Measurements from ENCODE around the gene TOR1B.
A peak's percentile ranks its signal among the peaks of the same experiment; 100 is the strongest.
"Not testable (repeated sequence)": the region's sequence is repeated elsewhere in the genome, so short reads cannot be mapped to it uniquely, and the experiment has no call there.

TOR1B gene

GRCh38 chr9:129776938-129777768, 25.8 kb upstream of the TOR1B start:
- peak; percentile 98 to 99 for DNase-seq

DNA sequence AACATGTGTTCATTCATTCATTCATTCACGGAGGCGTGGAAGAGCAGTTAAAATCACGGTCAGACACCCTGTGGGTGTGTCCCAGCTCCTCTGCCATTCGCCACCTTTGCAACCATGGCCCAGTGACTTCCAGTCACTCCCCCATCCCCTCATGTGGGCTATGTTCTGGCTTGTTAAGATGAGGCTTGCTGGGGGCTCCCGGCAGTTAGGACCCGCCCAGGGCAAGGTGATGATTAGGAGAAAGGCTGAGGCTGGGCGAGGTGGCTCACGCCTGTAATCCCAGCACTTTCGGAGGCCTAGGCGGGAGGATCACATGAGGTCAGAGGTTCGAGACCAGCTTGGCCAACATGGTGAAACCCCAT, 25.2 kb upstream of the TOR1B start:
- DNase-seq = no peak

GRCh38 chr9:129778469-129778868, 24.5 kb upstream of the TOR1B start:
- DNase-seq = no peak

GRCh38 chr9:129779560-129780190, 23.3 kb upstream of the TOR1B start:
- DNase-seq = no peak

DNA sequence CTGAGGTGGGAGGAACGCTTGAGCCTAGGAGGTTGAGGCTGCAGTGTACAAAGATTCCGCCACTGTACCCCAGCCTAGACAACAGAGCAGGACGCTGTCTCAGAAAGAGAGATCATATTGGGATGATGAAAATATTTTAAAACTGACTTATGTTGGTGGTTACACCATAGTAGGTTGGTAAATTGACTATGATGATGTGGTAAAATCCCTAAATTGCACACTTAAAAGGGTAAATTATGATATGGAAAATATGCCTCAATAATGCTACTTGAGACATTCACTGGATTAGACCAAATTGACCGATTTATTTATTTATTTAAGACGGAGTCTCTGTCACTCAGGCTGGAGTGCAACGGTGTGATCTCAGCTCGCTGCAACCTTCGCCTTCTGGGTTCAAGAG, 21.9 kb upstream of the TOR1B start:
- DNase-seq = no peak

DNA sequence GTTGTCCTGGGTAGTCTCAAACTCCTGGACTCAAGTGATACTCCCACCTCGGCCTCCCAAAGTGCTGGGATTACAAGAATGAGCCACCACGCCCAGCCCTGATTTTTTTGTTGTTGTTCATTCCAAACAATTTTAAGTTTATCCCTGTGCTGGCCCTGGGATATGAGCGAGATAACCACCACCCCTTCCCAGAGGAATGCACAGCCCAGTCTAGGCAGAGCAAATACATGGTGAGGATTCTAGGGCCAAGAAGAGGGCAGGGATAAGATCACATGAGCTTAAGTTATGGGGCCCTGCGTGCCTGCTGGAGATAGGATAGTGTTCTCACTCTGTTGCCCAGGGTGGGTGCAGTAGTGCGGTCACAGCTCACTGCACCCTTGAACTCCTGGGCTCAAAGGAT, 21.0 kb upstream of the TOR1B start:
- DNase-seq = no peak

DNA sequence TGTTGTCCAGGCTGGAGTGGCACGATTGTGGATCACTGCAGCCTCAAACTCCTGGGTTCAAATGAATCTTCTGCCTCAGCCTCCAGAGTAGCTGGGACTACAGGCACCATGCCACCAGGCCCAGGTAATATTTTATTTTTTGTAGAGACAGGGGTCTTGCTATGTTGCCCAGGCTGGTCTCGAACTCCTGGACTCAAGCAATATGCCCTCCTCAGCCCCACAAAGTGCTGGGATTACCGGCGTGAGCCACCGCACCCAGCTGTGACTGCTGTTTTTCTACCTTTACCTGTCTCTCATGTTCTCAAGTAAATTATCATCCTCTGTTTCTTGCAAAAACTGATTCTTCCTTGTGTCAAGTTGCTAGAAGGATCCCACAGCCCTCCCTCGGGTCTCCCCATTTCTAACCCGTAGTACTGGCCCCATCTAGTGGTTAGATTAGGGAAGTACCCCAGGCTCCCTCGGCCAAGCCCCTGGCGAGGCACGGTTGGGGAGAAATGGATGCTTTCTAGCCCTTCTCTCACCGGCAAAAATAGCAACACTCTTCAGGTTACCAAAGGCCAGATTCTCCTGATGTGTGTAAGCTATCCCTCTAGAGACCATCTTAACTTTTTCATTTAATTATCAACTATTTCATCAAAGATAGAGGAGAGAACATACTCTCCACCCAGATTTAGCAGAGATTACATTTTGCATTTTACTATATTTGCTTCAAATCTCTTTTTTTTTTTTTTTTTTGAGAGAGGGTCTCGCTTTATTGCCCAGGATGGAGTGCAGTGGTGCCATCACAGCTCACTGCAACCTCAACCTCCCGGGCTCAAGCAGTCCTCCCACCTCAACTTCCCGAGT, 19.2 kb upstream of the TOR1B start:
- DNase-seq = peak; percentile 58 to 72

DNA sequence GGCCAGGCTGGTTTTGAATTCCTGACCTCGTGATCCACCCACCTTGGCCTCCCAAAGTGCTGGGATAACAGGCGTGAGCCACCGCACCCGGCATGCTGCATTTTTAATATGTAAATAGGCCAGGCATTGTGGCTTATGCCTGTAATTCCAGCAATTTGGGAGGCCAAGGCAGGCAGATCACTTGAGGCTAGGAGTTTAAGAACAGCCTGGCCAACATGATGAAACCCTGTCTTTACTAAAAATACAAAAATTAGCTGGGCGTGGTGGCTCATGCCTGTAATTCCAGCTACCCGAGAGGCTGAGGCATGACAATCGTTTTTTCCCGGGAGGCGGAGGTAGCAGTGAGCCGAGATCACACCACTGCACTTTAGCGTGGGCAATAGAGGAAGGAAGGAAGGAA, 18.0 kb upstream of the TOR1B start:
- DNase-seq = not testable (repeated sequence)

DNA sequence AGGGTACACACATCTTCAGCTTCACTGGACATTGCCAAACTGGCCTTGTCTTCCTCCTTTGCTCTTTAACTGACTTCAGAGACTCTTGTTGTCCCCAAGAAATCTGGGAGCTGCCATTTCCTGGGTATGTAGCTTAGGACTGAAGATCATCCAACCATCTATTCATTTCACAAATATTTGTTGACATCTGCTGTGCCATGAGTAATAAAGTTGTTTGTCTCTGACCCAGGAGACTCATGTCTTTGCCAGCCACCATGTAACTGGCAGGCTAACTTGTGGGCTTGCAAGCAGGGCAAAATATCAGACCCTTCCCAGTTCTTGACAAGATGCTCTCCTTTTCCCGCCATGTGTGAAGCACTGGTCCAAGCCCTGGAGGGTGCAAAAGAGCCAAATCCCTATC, 17.1 kb upstream of the TOR1B start:
- no peak for DNase-seq

GRCh38 chr9:129786481-129786880, 16.5 kb upstream of the TOR1B start:
- no peak for DNase-seq

GRCh38 chr9:129794549-129794948, 8.4 kb upstream of the TOR1B start:
- DNase-seq = no peak

GRCh38 chr9:129796029-129796428, 7.0 kb upstream of the TOR1B start:
- not testable (repeated sequence) for DNase-seq

GRCh38 chr9:129798973-129799372, 4.0 kb upstream of the TOR1B start:
- no peak for DNase-seq

GRCh38 chr9:129801504-129801903, 1.5 kb upstream of the TOR1B start:
- DNase-seq = no peak

- no peak for DNase-seq
Measured at GRCh38 chr9:129803676-129804060, 684 bp downstream of the TOR1B start.

DNA sequence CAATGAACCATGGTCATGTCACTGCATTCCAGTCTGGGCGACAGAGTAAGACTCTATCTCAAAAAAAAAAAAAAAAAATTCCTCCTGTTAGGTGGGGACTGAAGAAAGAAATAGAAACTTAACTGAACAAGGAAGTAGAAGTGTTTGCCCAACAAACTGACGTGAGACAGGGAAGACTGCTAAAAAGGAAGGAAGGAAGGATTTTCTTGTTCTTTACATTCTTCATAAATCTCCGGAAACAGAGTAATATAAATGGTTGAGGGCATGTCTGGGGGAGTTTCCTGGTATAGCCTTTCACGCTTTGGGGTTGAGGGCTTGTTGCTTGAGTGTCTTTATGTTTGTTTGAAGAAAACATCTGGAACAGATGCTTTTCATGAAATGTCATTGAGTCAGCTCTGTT, 3.1 kb downstream of the TOR1B start:
- DNase-seq = peak; percentile 57 to 61

- DNase-seq = no peak
Measured at GRCh38 chr9:129809346-129809745, 6.4 kb downstream of the TOR1B start.

DNA sequence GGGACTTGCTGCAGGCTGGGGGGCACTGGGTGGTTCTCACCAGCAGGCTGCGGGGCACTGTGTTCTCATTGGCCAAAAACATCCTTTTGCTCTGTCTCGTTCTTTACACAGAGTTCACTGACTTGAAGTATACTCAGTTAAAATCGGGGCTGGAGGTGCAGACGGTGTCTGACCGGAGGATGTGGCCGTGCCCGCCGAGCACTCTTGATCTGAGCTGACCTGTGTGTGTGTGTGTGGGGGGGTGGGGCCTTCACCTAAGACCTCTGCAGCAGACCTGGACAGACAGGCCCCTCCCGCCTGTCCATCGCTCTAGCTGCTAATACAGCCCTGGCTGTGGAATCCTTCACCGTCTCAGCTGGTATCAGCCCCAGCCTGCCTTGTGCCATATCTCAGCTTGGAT, 7.1 kb downstream of the TOR1B start:
- DNase-seq = no peak

DNA sequence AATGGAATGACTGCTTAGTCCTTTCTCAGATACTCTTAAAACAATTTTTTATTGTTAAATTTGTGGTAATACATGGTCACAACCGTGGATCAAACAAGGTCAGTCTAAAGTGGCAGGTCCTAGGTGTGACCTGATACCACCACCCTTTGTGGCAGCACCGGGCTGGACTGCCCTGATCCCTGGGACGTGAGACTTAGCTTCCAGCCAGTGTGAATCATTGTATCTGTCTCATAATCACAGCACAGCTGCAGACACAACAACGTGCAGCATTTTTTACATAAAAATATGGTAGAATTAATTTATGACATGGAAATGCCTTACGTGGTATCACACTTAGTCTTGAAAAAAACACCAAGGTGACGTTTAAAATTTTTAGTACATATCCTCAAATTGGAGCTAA, 7.8 kb downstream of the TOR1B start:
- no peak for DNase-seq

GRCh38 chr9:129811967-129812363, 9.0 kb downstream of the TOR1B start:
- no peak for DNase-seq

GRCh38 chr9:129812385-129812784, 9.4 kb downstream of the TOR1B start:
- no peak for DNase-seq

DNA sequence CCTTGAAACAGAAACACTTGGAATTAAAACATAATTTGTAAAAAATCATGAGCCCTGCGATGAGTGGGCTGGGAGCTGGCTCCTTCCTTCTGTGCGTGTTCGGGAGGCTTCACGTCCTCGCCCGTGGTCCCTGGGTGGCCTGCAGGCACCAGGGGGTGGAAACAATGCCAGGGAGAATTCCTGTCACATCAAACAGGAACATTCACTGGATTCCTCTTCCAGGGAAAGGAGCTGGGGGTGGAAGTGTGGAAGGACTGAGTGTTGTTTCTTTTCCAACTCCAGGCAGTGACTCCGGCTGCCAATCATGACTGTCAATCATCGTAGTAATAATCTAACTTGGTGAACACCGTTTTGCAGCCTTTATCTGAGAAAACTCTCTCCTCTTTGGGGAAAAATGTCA, 10.7 kb downstream of the TOR1B start:
- DNase-seq = no peak

DNA sequence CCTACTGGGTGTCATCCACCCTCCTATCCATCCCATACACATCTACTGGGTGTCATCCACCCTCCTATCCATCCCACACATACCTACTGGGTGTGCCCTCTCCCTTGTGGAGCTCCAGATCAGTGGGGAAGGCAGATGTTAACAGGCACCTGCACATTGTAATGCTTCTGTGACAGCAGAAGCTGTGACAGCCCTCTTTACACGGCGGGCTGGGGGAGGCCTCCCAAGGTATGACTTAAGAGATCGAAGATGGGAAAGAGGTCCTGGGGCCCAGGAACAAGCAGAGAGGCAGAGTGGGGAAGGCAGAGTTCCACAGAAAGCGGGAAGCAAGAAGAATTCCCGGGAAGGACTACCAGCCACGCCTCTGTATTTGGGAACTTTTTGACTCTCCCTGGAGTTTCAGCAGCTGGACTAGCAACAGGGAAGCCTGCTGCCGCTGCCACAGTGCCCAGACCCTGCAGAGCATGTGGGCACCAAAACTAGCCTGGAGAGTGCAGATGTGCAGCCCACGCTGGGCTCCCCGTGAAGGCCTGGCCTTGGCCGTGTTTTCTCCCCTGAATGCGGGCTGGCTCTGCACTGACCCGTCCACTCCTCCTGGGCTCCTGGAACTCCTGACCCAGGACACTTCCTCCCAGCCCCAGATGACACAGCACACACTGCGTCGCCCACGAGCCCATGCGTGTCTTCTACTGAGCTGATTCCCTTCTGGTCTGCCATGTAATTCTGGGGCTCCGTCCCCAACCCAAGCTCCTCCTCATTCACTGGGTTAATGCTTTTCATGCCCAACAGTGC, 11.6 kb downstream of the TOR1B start:
- DNase-seq = no peak
